ENCODE results near the gene HSD17B2.
"Not testable (repeated sequence)": the region's sequence is repeated elsewhere in the genome, so short reads cannot be mapped to it uniquely, and the experiment has no call there.

Gene HSD17B2
- total RNA-seq, result 0 to 0.21 (median 0) reads per million in 18 experiments

- DNase-seq, result no peak
Measured at GRCh38 chr16:82034981-82035612, at the start of gene HSD17B2. TSS of gene HSD17B2 (plus strand) at chr16:82035253. CDS start at chr16:82035425, 172 bp downstream.

GRCh38 chr16:81987121-81987520 is 47.9 kb upstream of the HSD17B2 start:
- DNase-seq, result no peak

- no peak for DNase-seq
Measured at GRCh38 chr16:81987706-81988105, 47.3 kb upstream of the HSD17B2 start.

GRCh38 chr16:81992859-81993258 is 42.2 kb upstream of the HSD17B2 start:
- DNase-seq, result no peak

- DNase-seq, result no peak
Measured at GRCh38 chr16:81994485-81994884, 40.6 kb upstream of the HSD17B2 start.

GRCh38 chr16:81995651-81996050 is 39.4 kb upstream of the HSD17B2 start:
- DNase-seq, result no peak

- DNase-seq, result peak; percentile 32 to 43
Measured at GRCh38 chr16:81996664-81997509, 38.2 kb upstream of the HSD17B2 start.

- no peak for DNase-seq
Measured at GRCh38 chr16:81997738-81998137, 37.3 kb upstream of the HSD17B2 start.

GRCh38 chr16:82002831-82003230 is 32.2 kb upstream of the HSD17B2 start:
- no peak for DNase-seq

- DNase-seq, result no peak
Measured at GRCh38 chr16:82004601-82005000, 30.5 kb upstream of the HSD17B2 start.

- DNase-seq, result no peak
Measured at GRCh38 chr16:82005027-82005830, 29.8 kb upstream of the HSD17B2 start.

GRCh38 chr16:82006036-82006435 is 29.0 kb upstream of the HSD17B2 start:
- DNase-seq, result no peak

- DNase-seq, result no peak
Measured at GRCh38 chr16:82007189-82007588, 27.9 kb upstream of the HSD17B2 start.

GRCh38 chr16:82008957-82009592 is 26.0 kb upstream of the HSD17B2 start:
- no peak for DNase-seq

GRCh38 chr16:82009789-82010188 is 25.3 kb upstream of the HSD17B2 start:
- DNase-seq, result not testable (repeated sequence)

- no peak for DNase-seq
Measured at GRCh38 chr16:82010649-82011048, 24.4 kb upstream of the HSD17B2 start.

GRCh38 chr16:82011199-82011641 is 23.8 kb upstream of the HSD17B2 start, which contains the start of gene SDR42E1:
TSS of gene SDR42E1 (minus strand) at chr16:82011470. CDS start at chr16:82000858, 10,612 bp downstream.
- DNase-seq, result no peak

GRCh38 chr16:82013139-82013538 is 21.9 kb upstream of the HSD17B2 start:
- no peak for DNase-seq

- DNase-seq, result peak; percentile 9 to 11
Measured at GRCh38 chr16:82016263-82016662, 18.8 kb upstream of the HSD17B2 start.

GRCh38 chr16:82016964-82017363 is 18.1 kb upstream of the HSD17B2 start:
- no peak for DNase-seq

- no peak for DNase-seq
Measured at GRCh38 chr16:82017911-82018568, 17.0 kb upstream of the HSD17B2 start.

GRCh38 chr16:82019535-82019934 is 15.5 kb upstream of the HSD17B2 start:
- no peak for DNase-seq
